Measurements from ENCODE around the gene RER1.

DNA sequence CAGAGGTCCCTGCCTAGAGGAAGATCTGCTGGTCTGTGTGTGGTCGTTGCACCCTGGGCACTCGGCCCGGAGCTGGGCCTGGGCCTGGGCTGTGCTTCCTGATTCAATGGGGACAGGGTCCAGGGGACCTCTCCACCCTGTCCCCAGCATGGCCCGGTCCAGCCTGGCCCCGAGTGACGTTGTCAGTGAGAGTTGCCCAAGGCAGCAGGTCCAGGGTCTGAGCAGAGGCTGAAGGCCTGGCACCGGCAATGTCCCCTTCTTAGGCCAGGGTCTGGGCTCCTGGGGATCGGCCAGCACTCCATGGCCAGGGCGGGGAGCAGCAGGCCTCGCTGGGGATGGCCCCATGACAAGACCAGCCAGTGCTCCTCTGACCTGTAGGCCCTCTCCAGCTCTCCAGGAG lies 36.3 kb downstream of the RER1 start:
- TF ChIP-seq, protein P1, sequence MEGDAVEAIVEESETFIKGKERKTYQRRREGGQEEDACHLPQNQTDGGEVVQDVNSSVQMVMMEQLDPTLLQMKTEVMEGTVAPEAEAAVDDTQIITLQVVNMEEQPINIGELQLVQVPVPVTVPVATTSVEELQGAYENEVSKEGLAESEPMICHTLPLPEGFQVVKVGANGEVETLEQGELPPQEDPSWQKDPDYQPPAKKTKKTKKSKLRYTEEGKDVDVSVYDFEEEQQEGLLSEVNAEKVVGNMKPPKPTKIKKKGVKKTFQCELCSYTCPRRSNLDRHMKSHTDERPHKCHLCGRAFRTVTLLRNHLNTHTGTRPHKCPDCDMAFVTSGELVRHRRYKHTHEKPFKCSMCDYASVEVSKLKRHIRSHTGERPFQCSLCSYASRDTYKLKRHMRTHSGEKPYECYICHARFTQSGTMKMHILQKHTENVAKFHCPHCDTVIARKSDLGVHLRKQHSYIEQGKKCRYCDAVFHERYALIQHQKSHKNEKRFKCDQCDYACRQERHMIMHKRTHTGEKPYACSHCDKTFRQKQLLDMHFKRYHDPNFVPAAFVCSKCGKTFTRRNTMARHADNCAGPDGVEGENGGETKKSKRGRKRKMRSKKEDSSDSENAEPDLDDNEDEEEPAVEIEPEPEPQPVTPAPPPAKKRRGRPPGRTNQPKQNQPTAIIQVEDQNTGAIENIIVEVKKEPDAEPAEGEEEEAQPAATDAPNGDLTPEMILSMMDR (conservative IDR thresholded peaks at IDR 0.05; ENCODE audit: low read length), result no peak
- TF ChIP-seq EZH2phosphoT487 (IDR thresholded peaks at IDR 0.05; ENCODE audit: borderline replicate concordance, low read depth, low read length), result no peak
